ENCODE data around the gene SUMF1. TPM values are rescaled to one million over a fixed set of nuclear protein-coding genes. Genes with fewer than 3 reads are reported as not detected.

SUMF1 gene
- total RNA-seq, 6 experiments from 2014 or later = 15.9 to 32.4 (median 21.3) TPM

GRCh38 chr3:4432259-4432658 is 34.8 kb downstream of the SUMF1 start:
- intact Hi-C loops (cut with DNase I) = no loop called here
- Histone ChIP-seq H3K4me1 (no peaks in the 10 kb centered on the region), H3K4me3 (no peak overlapping the region), H3K27ac (no peak overlapping the region), H3K36me3 (peaks cover 0 to 1% (median 0%) of the 10 kb centered on the region in 4 donors), H3K9me3 (no peaks in the 10 kb centered on the region), H3K27me3 (no peaks in the 10 kb centered on the region)
- ATAC-seq (no peak), DNase-seq (no peak)
- no peak for TF ChIP-seq POLR2A (IDR thresholded peaks at IDR 0.05)
- no peak for TF ChIP-seq CTCF (IDR thresholded peaks at IDR 0.05)

GRCh38 chr3:4429648-4430350 is 37.3 kb downstream of the SUMF1 start:
- 80% methylated on average over 4 of the region's 6 CpGs for WGBS (ENCODE audit: insufficient coverage, low coverage, low lambda C conversion rate, missing lambda C conversion rate)
- Histone ChIP-seq H3K4me3 (no peak overlapping the region), H3K27ac (no peak overlapping the region), H3K4me1 (no peaks in the 10 kb centered on the region), H3K9me3 (no peaks in the 10 kb centered on the region), H3K36me3 (no peaks in the 10 kb centered on the region), H3K27me3 (no peaks in the 10 kb centered on the region)
- intact Hi-C loops (cut with DNase I) = no loop called here
- no peak for DNase-seq
- ATAC-seq = no peak
- TF ChIP-seq POLR2A (IDR thresholded peaks at IDR 0.05) = no peak
- no peak for TF ChIP-seq CTCF (IDR thresholded peaks at IDR 0.05)

- H3K4me1 ChIP-seq = no peaks in the 10 kb centered on the region
- no peaks in the 10 kb centered on the region for H3K9me3 ChIP-seq
- H3K4me3 ChIP-seq = no peak overlapping the region
- no peak for TF ChIP-seq CTCF (IDR thresholded peaks at IDR 0.05)
- no peak for TF ChIP-seq POLR2A (IDR thresholded peaks at IDR 0.05)
- H3K27ac ChIP-seq = no peak overlapping the region
- H3K36me3 ChIP-seq = no peaks in the 10 kb centered on the region
- ATAC-seq (peak in 2 of 4 donors; percentile 59 to 76), DNase-seq (no peak)
- intact Hi-C loops (cut with DNase I) = no loop called here
- 71% methylated on average over 4 of the region's 4 CpGs for WGBS (ENCODE audit: insufficient coverage, low coverage, low lambda C conversion rate, missing lambda C conversion rate)
- H3K27me3 ChIP-seq = no peaks in the 10 kb centered on the region
These were observed 40.2 kb downstream of the SUMF1 start for GRCh38 chr3:4426782-4427344.

GRCh38 chr3:4426261-4426781 is 40.7 kb downstream of the SUMF1 start:
- H3K9me3 ChIP-seq = no peaks in the 10 kb centered on the region
- no peak overlapping the region for H3K4me3 ChIP-seq
- intact Hi-C loops (cut with DNase I) = no loop called here
- no peaks in the 10 kb centered on the region for H3K4me1 ChIP-seq
- no peak for TF ChIP-seq POLR2A (IDR thresholded peaks at IDR 0.05)
- TF ChIP-seq CTCF (IDR thresholded peaks at IDR 0.05) = no peak
- H3K27ac ChIP-seq = no peak overlapping the region
- no peaks in the 10 kb centered on the region for H3K27me3 ChIP-seq
- no peak for DNase-seq
- ATAC-seq = no peak
- WGBS (ENCODE audit: insufficient coverage, low coverage, low lambda C conversion rate, missing lambda C conversion rate) = 71% methylated on average over 3 of the region's 3 CpGs
- no peaks in the 10 kb centered on the region for H3K36me3 ChIP-seq
